HG02678 (cell line): ENCODE measurements around the gene SRRT.

Experiments used
- ATAC-seq: cut with Tn5 transposase; IDR thresholded peaks from one replicate; pipeline ENCODE4 v1.9.1; 2021; ENCODE audit warnings: mild to moderate bottlenecking, moderate library complexity; ENCODE audit not compliant: unreplicated experiment

The SRRT gene, protein sequence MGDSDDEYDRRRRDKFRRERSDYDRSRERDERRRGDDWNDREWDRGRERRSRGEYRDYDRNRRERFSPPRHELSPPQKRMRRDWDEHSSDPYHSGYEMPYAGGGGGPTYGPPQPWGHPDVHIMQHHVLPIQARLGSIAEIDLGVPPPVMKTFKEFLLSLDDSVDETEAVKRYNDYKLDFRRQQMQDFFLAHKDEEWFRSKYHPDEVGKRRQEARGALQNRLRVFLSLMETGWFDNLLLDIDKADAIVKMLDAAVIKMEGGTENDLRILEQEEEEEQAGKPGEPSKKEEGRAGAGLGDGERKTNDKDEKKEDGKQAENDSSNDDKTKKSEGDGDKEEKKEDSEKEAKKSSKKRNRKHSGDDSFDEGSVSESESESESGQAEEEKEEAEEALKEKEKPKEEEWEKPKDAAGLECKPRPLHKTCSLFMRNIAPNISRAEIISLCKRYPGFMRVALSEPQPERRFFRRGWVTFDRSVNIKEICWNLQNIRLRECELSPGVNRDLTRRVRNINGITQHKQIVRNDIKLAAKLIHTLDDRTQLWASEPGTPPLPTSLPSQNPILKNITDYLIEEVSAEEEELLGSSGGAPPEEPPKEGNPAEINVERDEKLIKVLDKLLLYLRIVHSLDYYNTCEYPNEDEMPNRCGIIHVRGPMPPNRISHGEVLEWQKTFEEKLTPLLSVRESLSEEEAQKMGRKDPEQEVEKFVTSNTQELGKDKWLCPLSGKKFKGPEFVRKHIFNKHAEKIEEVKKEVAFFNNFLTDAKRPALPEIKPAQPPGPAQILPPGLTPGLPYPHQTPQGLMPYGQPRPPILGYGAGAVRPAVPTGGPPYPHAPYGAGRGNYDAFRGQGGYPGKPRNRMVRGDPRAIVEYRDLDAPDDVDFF

GRCh38 chr7:100874577-100875355 is at the start of gene SRRT:
Gene SRRT (plus strand): TSS chr7:100875103. CDS start chr7:100875591, 488 bp downstream.
- ATAC-seq: peak; percentile 94

DNA sequence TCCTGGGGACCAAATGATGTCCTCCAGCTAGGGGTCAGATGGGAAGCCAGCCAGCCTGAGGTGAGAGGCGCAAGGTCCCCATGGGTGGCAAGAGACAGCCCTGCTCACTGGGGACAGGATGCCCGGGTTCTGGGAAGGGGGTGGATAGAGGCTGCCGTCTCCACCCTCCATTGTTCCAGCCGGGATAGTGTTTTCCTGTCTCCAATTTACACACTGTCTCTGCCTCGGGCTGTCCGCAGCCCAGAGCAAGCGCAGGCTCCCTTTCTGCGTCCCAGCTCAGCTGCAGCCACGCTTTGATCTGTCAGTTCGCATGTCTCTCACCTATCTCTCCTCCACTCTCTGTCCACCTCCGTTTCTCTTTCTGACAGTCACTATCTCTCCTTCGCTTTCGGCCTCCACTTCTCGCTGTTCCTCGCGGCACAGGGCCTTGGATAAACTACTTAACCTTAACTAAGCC is 49.7 kb upstream of the SRRT start:
- no peak for ATAC-seq

DNA sequence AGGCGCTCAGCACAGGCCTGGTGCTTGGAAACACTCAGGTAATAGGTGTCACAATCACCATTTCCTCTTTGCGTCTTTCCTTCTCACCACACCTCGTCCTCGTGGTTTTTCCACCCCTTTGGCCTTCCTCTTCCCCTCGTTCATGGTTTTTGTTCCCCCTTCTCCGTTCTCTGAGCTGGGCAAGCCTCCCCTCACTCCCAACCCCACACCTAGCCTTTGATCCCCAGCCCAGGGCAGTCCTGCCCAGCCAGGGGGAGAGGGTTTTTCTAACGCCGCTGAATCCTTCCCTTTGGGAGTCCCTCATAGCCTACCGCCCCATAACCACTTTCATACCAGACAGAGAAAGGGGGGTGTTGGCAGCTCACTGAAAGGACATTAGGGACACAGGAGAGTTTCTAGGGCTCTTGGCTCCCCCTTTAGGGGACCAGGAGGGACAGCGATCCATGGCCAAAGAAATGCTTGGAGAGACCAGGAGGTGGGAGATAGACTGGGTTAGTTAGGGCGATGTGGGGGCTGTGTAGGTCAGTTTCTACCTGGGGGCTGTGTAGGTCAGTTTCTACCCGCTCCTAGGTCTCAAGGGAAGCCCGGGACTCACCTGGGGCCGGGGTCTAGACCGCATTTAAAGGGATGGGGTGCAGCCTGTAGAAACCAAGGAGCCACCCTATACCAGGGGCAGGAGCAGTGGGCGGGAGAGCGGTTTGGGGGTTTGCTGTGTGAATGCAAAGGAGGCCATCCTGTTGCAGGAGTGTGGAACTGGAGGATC is 49.0 kb upstream of the SRRT start:
- ATAC-seq: no peak

DNA sequence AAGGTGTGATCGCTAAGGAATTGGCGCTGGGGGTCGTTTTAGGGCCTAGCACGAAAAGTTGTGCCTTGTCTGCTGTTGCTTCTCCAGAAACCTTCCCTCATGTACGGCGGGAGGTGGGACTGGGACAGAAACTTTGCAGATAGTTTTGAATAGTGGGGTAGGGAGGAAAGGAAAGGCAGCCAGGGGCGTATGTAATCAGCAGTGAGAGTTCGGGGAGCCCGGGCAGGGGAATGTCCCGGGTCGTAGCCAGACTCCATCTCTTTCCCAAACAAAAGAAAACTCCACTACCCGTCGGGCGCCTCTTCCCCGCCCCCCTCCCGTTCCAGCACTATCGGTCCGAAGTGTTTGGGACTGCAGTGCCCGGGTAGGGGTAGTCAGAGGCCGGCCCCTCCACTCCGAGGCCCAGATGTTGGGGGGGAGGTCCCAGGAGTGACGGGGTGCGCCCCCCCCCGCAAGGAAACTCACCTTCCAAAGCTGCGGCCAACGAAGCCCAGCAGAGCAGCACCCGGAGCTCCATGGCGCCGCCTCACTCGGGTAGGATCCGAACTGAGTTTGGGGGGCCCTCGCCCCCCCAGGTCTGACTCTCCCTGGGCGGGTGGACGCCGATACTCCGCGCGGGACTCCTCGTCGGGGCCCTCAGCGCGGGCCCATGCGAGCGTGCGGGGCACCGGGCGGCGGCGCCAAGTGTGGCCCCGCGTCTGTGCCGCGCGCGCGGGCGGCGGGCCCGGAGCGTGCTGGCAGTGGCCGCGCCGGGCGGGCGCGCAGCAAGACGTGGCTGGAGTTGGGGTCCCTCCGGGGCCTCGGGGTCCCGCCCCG is 48.2 kb upstream of the SRRT start:
- no peak for ATAC-seq

DNA sequence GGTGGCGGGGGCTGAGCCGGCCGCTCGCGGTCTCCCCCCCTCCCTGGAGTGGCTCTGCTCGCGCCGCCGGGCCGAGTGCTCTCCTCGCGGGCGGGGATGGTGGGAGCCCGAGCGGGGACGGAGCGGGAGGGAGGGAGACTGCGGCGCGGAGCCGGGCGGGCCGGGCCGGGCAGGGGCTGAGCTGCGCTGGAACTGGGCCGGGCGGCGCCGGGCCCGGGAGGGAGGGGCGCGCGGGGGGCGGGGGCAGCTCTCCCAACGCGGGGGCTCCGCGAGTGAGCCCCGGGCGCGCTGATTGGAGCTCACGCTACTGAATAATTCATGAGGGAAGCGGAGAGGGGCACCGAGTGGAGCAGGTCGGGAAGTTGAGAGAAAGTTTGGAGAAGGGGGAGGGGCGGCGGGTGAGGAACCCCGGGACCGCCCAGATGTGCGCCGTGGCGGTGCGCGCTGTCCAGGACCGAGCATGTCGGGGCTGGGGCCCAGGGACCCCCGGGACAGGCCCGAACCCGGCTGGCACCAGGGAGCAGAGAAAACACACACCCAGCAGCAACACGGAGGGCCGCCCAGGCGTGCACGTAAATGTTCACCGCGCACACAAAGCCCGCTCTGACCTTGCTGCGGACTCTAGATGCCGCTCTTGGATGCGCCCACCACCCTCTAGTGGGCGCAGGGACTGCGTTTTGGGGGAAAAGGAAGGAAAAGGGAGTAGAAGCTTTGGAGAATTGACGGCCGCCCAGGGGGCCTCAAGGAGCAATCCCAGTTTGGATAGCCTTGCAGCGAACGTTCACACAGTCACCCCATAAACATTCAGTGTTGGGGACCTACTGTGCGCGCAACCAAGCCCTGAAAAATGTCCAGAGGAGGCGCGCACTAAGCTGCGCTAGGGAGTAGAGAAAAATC is 47.3 kb upstream of the SRRT start, which contains the start of gene EPHB4:
TSS of gene EPHB4 (minus strand) at position 194 of the 897 bp plus-strand sequence. CDS start 493 bp downstream, outside the sequence.
- no peak for ATAC-seq

GRCh38 chr7:100829150-100829716 is 45.7 kb upstream of the SRRT start:
- no peak for ATAC-seq

DNA sequence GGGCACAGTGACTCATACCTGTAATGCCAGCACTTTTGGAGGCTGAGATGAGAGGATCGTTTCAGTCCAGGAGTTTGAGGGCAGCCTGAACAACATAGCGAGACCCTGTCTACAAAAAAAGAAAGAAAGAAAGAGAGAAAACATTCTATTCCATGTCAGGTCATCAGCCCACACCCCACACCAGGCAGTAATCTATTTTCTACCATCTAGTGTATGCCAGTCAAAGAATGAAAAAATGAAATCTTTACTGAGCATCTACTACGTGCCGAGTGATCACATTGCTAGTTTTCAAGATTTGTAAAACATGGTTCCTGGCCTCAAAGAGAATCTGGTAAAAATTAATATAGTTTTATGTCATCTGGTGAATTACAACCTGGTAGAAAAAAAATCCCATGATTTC is 44.5 kb upstream of the SRRT start:
- no peak for ATAC-seq

GRCh38 chr7:100832281-100832633 is 42.6 kb upstream of the SRRT start:
- no peak for ATAC-seq

DNA sequence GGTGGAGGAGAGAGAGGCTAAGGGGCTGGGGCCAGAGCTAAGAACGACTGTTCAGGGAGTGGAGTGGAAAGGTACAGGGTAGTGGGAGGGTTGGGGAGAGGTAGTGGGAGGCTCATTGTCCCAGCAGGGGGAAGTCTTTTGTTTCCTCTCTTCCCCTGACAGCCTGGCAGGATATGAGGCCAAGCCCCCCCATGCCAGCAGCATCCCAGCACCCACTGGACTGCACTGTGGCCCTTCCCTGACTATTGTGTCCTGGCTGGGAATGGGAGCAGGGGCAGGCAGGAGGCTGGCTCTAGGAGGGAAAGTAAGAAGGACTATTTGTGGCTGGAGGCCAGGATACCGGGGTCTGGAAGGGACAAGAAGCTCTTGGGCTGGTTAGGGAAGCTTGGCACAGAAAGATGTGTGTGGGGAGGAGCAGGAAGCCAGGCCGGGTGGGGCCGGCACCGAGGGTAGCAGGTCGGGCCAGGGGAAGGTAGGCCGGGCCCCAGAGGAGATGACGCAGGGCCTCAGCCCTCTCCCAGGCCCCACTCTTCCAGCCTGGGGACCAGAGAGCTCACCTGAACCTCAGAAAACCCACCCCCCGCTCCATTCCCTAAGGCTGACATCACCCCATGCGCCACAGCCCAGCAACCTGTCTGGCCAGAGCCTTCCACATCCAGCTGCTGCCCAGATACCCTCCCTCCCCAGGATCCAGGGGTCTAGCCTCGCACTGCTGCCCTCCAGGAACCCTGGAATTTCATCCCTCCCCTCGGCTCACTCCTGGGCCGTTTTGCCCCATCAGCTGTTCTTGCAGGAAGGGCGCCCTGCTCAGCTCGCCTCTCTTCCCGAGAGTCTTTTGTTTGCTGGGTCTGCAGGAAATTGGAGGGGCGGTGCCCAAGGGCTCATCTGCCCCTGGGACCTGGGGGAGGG is 38.7 kb upstream of the SRRT start:
- no peak for ATAC-seq

DNA sequence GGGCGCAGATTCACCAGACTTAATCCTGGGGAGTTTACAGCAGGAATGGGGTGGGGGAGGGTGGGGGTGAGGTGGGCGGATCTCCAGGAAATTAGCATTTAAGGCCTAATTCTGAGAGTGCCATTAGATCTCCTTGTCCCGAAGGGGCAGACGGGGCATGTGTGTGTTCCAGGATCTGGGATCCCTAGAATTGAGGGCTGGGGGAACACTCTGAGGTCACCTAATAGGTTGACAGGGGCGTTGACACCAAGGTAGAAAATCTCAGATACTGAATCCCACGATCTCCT is 38.1 kb upstream of the SRRT start:
- no peak for ATAC-seq

DNA sequence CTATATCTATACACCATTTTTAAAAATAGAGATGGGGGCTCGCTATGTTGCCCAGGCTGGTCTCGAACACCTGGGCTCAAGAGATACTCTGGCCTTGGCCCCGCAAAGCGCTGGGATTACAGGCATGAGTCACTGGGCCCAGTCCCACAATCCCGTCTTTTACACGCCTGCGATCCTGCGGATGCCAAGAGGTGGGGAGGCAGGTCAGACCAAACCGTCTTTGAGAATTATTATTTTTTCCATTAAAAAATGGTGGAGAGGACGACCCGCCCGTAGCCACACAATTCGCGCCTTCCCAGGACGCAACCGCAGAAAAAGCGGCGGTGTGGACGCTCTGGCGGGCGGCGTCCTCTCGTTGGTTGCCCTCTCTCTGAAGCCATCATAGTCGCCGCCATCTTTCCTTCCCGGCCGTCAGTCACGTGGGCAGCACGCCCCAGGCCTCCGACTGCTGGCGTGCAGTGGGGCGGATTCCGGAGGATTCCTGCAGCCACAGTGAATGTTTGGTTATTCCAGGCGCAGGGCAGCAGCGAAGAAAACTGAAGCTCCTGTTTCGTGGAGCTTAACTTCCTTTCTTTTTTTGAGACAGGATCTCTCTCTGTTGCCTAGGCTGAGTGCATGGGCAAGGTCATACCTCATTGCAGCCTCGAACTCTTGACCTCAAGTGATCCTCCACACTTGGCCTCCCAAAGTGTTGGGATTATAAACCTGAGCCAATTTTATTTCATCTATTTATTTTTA is 37.6 kb upstream of the SRRT start:
- peak; percentile 84 for ATAC-seq

GRCh38 chr7:100839361-100839760 is 35.5 kb upstream of the SRRT start:
- ATAC-seq: no peak

DNA sequence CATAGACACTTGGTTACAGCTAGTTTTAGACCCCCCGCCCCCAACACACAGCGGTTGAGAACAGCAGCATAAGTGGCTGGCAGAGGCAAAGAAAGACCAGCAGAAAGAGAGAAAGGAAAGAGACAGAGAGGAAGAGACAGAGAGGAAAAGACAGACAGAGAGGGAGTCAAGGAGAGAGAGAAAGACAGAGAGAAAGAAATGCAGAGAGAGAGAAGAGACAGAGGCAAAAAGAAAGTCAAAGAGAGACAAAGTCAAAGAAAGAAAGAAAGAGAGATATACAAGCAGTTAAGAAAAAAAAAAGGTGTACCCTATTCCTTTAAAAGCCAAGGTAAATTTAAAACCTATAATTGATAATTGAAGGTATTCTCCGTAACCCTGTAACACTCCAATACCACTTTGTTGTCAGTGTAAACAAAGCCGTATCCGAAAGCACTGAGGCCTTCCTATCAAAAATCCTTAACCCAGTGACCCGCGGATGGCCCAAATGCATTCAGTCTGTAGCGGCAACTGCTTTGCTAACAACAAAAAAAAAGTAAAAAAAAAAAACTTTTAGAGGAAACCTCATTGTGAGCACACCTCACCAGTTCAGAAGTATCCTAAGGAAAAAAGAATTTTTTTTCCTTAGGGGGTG is 34.3 kb upstream of the SRRT start:
- ATAC-seq: no peak

- no peak for ATAC-seq
Measured at GRCh38 chr7:100847360-100847759, 27.5 kb upstream of the SRRT start.

DNA sequence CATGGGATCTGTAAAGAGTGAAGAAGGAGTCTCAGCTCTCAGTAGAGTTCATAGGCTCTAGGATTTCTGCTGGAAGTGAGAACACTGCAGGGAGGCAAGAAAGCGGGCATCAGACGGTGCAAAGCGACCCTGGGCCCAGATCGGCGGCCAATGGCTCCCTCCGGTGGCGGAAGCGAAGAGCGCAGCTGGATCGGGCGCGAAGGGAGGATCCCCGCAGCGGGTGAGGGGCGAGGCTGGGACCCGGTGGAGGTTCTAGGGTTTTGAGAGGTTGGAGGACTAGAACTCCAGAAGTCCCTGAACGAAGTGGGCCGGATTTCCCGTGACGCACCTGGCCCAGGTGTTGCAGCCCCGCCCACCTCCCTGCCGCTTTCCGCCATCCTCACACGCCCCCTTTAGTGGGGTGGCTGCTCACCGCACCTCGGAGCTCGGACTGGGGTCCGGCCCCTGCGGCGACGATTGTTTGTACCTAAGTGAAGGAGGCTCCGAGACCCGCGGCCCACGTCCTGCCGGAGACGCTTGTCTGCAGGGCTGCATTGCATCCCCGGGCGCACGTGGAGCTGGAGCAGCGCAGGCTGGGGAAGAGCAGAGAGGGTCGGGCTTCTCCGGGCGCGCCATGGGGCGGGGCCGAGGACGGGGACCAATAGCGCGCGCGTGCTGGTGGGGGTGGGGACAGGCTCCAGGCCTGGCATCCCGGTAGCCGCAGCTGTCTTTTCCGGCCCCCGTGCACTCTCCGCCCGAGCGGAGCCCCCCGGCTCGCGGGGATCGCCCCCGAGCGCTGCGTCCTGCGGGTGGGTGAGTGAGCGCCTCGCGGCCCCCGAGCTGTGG is 22.6 kb upstream of the SRRT start, which contains the start of gene SLC12A9:
TSS of gene SLC12A9 (plus strand) at position 666 of the 825 bp plus-strand sequence. CDS start 1,485 bp downstream, outside the sequence.
- ATAC-seq: peak; percentile 93
